Fibroblast of skin of left quadriceps (primary cell): ENCODE results near the gene ZNF462.

Experiments
- DNase-seq, 2 experiments: peaks; one replicate each; pipeline ENCODE4 v3.0.0-alpha.2; 2013; ENCODE audit warnings: low read depth in 2 of 2

The ZNF462 gene

GRCh38 chr9:107007402-107007801 lies 144.4 kb downstream of the ZNF462 start:
- DNase-seq, result no peak

- DNase-seq, result no peak
Measured at GRCh38 chr9:107008011-107008410, 145.0 kb downstream of the ZNF462 start.

GRCh38 chr9:107008447-107008846 lies 145.5 kb downstream of the ZNF462 start:
- no peak for DNase-seq

GRCh38 chr9:107016383-107016782 lies 153.4 kb downstream of the ZNF462 start:
- no peak for DNase-seq

GRCh38 chr9:107018861-107019545 lies 156.0 kb downstream of the ZNF462 start:
- peak; percentile 28 to 44 for DNase-seq

- peak; percentile 92 to 93 for DNase-seq
Measured at GRCh38 chr9:107020040-107020530, 157.1 kb downstream of the ZNF462 start.

- no peak for DNase-seq
Measured at GRCh38 chr9:107024193-107024592, 161.2 kb downstream of the ZNF462 start.

GRCh38 chr9:107025260-107026035 lies 162.5 kb downstream of the ZNF462 start:
- DNase-seq, result no peak

- no peak for DNase-seq
Measured at GRCh38 chr9:107029146-107029545, 166.2 kb downstream of the ZNF462 start.

GRCh38 chr9:107033966-107034365 lies 171.0 kb downstream of the ZNF462 start:
- DNase-seq, result no peak

GRCh38 chr9:107034831-107035230 lies 171.9 kb downstream of the ZNF462 start:
- DNase-seq, result no peak

GRCh38 chr9:107036367-107036766 lies 173.4 kb downstream of the ZNF462 start:
- no peak for DNase-seq

GRCh38 chr9:107039542-107039941 lies 176.6 kb downstream of the ZNF462 start:
- peak; percentile 88 for DNase-seq

GRCh38 chr9:107042606-107043005 lies 179.6 kb downstream of the ZNF462 start:
- no peak for DNase-seq

- DNase-seq, result no peak
Measured at GRCh38 chr9:107043886-107044285, 180.9 kb downstream of the ZNF462 start.

GRCh38 chr9:107044872-107045271 lies 181.9 kb downstream of the ZNF462 start:
- no peak for DNase-seq

- no peak for DNase-seq
Measured at GRCh38 chr9:107046692-107047091, 183.7 kb downstream of the ZNF462 start.

- no peak for DNase-seq
Measured at GRCh38 chr9:107049046-107049802, 186.3 kb downstream of the ZNF462 start.

GRCh38 chr9:107049803-107050184 lies 186.8 kb downstream of the ZNF462 start:
- no peak for DNase-seq

GRCh38 chr9:107051392-107051791 lies 188.4 kb downstream of the ZNF462 start:
- DNase-seq, result no peak

- DNase-seq, result no peak
Measured at GRCh38 chr9:107054146-107054545, 191.2 kb downstream of the ZNF462 start.

GRCh38 chr9:107059220-107059619 lies 196.3 kb downstream of the ZNF462 start:
- no peak for DNase-seq
